GM18517 (cell line): ENCODE results near the gene ZNF565.
"Not testable (repeated sequence)": the region's sequence is repeated elsewhere in the genome, so short reads cannot be mapped to it uniquely, and the experiment has no call there.

ENCODE experiments used
- ATAC-seq: cut with Tn5 transposase; IDR thresholded peaks from one replicate; pipeline ENCODE4 v1.9.1; 2021; ENCODE audit warnings: mild to moderate bottlenecking, moderate library complexity; ENCODE audit not compliant: unreplicated experiment

ZNF565 gene

DNA sequence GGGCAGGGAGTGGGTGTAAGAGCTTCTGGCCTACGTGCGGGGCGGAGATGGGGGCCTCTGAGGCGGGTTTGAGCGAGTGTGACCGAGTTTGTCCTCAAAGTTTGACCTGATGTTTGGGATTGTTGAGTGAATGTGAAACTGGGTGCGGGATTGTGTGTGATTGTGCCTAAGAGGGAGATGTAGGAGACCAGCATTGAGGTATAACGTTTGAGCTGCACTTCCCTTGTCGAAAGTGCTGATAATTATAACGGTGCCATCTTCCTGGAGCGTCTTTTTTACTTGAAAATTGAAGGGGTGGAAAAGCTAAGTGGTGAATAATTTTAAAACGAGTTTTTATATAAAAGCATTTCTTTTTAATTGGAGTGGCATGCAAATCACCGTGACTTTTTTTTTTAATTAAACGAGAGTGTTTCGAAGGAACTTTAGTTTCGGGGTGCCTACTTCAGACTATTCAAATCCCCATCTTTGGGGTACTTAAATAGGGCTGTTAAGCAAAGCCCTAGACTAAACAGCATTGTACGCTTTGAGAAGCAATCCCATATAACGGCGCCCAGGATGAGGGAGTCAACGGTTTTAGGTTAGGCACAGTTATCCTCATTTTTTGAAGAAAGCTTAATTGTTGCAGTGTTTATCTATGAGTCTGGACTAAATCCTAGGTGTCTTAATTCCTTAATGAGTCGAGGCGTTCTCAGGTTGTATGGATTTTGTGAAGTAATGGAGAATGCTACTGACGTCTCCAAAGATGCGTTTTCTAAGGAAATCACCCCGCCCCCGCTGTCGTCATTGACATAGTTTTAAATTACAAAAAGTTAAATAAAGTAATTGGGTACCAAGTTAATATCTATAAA, 1.0 kb upstream of the ZNF565 start:
- peak; percentile 25 for ATAC-seq

DNA sequence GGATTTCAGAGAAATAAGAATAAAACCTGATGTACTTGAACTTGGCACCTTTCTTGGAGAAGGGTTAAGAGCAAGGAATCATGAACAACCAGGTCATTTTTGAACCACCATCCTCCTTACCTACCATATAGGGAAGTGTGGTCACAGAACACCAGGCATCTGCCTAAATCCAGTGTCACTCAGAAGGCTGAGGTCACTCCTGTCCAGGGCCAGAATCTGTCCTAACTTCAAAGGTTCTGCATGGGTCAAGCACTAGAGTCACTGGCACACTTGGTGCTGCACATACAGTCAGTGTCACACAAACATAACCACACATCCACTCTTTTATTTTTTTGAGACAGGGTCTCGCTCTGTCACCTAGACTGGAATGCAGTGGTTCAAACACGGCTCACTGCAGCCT, 1.6 kb downstream of the ZNF565 start:
- no peak for ATAC-seq

DNA sequence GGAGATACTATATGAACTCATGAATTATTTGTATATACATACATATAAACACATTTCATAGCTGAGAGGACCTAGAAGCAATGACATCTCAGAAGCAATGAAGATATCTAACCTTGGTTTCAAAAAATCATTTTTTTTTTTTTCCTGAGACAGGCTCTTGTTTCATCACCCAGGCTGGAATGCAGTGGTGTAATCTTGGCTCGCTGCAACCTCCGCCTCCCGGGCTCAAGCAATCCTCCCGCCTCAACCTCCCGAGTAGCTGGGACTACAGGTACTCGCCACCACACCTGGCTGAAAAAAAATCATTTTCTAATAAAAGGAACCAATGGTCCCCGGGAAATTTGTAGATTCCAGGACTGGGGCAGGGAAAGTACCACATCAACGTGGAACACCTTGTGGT, 4.0 kb downstream of the ZNF565 start:
- ATAC-seq: no peak

DNA sequence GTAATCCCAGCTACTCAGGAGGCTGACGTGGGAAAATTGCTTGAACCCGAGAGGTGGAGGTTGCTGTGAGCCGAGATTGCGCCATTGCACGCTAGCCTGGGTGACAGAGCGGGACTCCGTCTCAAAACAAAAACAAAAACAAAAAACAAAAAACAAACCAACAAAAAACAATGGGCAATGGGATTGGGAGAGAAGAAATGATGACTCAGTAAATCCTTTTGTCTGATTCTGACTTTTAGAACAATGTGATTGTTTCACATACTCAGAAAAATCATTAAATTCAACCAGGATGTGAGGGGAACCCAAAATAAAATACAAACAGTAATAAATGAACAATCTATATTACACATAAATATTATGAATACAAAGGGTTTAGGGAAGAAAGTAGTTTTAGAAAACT, 5.1 kb downstream of the ZNF565 start:
- ATAC-seq: no peak

DNA sequence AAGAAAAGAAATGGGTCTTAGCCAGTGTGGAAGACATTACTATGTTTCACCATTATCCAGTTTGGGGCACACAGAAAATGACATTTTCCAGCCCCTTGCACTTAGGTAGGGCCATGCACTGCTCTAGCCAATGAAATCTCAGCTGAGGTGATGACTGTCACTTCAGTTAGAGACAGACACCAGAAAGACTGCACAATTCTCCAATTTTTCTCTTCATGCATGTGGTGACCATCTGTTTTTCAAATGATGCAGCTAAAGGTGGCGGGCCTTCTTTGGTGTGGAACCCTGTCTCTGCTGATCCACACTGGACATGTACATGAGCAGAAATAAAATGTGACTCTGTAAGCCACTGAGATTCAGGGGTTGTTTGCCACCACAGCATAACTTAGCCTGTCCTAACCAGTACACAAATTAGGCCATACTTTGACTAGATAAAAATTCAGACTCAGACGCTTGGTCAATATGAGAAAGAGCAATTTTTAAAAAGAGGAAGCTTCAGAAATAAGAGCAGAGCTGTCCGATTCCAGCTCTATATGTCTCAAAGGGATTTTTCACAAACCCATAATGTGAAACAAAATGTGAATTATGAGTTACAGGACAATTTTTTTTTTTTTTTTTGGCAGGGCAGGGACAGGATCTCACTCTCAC, 6.7 kb downstream of the ZNF565 start:
- no peak for ATAC-seq

DNA sequence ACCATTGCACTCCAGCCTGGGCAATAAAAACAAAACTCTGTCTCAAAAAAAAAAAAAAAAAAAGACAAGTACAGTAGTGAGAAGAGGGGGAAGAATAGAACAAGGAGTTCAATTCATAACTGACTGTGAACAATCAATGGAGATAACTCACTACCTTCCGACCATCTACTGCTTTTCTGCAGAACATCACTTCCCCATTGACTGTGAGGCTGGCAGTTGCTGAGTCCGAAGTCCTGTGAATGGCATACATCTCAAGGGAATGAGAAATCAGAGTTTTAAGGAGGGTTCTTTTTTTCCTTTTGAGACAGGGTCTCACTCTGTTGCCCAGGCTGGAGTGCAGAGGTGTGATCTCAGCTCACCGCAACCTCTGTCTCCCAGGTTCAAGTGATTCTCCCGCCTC, 11.2 kb downstream of the ZNF565 start:
- ATAC-seq: no peak

DNA sequence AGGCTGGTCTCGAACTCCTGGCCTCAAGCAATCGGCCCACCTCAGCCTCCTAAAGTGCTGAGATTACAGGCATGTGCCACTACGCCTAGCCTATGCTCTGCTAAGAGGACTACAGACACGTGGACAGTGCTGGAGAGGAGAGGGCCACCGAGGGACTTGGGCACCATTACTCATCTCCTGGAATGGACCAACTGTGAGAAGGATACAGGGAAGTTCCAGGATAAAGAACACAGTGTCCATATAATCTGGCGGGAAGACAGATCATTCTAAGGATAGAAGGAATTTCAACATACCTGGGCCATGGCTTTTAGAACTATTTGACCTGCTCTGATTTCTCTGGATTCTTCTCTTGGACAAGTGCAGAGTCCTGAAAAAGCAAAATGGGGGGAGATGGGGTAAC, 12.8 kb downstream of the ZNF565 start:
- ATAC-seq: no peak

DNA sequence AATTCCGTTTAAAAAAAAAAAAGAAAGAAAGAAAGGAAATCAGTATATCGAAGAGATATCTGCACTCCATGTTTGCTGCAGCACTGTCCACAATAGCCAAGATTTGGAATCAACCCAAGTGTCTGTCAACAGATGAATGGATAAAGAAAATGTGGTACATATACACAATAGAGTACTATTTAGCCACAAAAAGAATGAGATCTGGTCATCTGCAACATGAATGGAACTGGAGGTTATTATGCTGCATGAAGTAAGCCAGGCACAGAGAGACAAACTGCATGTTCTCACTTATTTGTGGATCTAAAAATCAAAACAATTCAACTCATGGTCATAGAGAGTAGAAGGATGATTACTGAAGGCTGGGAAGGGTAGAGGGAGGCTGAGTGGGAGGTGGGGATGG, 16.3 kb downstream of the ZNF565 start:
- ATAC-seq: no peak

DNA sequence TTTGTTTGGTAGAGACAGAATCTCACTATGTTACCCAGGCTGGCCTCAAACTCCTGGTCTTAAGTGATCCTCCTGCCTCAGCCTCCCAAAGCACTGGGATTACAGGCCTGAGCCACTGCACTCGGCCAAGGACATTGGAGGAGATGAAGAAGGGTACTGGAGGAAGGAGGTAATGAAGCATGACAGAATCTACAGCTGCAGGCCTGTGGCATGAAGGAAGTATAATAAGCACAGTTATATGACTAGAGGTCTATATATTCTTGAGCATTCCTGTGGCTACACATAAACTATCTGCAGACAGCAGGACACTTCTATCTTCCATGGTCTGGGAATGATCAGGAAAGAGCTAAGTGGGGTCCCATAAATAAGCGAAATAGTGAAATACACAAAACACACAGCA, 18.2 kb downstream of the ZNF565 start:
- no peak for ATAC-seq

DNA sequence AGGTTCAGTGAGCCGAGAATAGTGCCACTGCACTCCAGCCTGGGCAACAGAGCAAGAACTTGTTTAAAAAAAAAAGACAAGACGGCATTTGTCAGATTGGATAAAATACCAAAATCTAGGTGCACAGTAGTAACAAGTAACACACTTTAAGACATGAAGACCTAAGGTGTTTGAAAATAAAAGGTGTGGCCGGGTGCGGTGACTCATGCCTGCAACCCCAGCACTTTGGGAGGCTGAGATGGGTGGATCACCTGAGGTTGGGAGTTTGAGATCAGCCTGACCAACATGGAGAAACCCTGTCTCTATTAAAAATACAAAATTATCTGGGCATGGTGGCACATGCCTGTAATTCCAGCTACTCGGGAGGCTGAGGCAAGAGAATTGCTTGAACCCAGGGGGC, 27.7 kb downstream of the ZNF565 start:
- ATAC-seq: not testable (repeated sequence)

DNA sequence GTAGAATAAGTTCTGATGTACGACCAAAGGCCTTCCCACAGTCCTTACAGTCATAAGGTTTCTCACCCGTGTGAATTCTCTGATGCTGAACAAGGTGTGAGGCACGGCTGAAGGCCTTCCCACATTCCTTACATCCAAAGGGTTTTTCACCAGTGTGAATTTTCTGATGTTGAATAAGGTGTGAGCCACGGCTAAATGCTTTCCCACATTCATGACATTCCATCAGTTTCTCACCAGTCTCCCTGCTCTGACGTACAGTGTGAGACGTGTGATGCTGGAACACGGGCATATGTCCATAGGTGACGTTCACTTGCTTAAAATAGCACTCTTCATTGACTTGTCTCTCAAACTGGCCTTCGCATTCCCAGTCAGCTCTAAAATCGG, 31.2 kb downstream of the ZNF565 start:
- ATAC-seq: no peak

DNA sequence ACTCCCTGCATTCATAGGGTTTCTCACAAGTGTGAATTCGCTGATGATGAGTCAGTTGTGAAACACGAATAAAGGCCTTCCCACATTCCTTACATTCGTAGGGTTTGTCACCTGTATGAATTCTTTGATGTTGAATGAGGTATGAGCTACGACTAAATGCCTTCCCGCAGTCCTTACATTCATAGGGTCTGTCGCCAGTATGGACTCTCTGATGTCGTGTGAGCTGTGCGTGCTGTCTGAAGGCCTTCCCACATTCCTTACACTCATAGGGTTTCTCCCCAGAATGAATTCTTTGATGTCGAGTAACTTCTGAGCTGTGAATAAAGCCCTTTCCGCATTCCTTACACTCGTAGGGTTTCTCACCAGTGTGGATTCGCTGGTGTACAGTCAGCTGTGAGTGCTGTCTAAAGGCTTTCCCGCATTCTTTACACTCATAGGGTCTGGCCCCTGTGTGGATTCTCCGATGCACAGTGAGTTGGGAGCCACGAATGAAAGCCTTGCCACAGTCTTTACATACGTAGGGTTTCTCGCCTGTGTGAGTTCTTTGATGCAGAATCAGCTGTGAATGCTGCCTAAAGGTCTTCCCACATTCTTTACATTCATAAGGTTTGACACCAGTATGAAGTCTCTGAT, 31.7 kb downstream of the ZNF565 start:
- no peak for ATAC-seq

DNA sequence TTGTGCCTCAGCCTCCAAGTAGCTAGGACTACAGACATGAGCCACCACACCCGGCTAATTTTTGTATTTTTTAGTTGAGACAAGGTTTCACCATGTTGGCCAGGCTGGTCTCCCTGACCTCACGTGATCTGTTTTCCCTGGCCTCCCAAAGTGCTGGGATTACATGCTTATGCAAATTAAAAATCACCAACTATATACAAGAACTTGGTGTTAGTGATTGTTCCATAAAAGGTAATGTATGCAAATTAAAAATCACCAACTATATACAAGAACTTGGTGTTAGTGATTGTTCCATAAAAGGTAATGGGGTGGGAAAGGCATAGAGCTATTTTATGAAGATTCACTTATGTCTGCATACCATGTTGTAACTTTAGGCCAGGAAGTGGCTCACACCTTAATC, 35.4 kb downstream of the ZNF565 start:
- ATAC-seq: not testable (repeated sequence)

DNA sequence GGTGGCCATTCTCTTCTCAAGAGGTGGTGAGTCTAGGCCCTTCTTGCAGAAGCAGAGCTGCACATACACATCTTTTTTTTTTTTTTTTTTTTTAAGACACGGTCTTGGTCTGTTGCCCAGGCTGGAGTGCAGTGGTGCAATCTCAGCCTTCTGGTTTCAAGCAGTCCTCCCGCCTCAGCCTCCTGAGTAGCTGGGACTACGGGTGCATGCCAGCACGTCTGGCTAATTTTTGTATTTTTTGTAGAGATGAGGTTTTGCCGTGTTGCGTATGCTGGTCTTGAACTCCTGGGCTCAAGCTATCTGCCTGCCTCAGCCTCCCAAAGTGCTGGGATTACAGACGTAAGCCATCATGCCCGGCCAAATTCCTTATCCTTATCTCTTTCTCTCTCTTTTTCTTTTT, 40.6 kb downstream of the ZNF565 start:
- not testable (repeated sequence) for ATAC-seq

DNA sequence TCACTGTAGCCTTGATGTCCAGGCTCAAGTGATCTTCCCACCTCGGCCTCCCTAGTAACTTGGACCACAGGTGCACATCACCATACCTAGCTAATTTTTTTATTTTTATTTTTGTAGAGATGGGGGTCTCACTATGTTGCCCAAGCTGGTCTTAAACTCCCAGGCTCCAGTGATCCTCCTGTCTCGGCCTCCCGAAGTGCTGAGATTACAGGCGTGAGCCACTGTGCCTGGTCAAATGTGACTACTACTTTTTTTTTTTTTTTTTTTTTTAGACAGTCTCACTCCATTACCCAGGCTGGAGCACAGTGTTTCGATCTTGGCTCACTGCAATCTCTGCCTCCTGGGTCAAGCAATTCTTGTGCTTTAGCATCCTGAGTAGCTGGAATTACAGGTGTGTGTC, 41.6 kb downstream of the ZNF565 start:
- no peak for ATAC-seq

DNA sequence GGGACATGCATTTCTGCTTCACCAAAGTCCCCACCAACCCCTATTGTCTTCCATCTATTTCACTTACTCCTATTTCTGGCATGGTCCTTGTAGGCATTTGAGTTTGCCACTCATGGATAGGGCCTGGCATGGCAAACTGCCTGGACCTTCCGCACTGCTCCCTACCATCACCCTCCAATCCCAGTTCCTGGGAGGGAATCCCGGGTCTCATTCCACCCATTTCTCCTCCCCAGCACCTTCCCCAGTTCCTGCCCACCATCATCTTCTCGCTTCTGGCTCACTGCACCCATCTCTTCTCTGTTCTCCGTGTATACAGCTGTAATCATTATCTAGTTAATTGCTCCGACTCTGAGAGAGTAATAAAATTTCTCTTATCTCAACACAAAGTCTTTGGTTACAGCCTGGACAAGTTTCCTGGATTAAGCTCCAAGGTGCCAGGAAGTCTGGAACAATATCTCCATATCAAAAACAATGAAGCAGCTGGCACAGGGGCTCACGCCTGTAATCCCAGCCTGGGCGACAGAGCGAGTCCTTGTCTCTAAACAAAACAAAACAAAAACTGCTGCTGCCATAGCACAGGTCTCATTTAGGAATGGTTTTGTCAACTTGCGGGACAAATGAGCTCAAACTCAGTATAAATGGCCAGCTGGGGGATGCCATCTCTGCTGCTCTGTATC, 45.2 kb downstream of the ZNF565 start:
- ATAC-seq: no peak

DNA sequence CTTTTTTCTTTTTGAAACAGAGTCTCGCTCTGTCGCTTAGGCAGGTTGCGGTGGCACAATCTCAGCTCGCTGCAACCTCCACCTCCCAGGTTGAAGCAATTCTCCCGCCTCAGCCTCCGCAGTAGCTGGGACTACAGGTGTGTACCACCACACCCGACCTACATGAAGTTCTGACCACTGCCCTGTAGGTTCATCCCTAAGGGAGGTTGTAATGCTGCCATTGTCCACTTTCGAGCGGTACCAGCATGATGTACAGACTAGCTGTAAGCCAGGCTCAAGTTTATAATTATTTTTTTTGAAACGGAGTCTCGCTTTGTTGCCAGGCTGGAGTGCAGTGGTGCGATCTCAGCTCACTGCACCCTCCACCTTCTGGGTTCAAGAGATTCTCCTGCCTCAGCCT, 50.7 kb downstream of the ZNF565 start:
- ATAC-seq: no peak

DNA sequence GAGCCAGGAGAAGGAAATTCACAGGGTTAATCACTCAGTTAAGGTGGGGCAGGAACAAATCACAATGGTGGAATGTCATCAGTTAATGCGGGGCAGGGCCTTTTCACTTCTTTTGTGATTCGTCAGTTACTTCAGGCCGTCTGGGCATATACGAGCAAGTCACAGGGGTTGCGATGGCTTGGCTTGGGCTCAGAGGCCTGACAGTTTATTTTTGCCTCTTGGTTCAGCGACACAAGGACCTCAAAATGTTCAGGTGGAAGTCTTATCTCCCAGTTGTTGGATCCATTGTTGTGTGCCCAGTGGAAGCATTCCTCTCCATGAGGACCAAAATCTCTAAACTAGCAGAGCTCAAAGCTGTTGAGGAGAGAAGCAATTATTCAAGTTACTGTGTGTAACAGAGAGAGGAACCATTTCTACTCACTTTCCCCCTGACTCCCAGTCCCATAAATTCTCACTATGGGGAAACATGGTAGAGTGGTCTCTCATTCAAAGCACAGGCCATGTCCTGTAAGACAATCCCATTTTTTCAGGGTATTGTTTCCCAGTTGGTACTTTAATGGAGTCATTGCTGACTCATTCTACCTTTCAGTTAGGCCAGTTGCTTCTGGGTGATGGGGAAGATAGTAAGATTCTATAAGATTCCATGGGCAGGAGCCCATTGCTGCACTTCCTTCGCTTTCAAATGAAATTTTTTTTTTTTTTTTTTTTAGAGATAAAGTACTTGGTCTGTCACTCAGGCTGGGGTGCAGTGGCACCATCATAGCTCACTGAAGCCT, 53.5 kb downstream of the ZNF565 start:
- ATAC-seq: no peak

DNA sequence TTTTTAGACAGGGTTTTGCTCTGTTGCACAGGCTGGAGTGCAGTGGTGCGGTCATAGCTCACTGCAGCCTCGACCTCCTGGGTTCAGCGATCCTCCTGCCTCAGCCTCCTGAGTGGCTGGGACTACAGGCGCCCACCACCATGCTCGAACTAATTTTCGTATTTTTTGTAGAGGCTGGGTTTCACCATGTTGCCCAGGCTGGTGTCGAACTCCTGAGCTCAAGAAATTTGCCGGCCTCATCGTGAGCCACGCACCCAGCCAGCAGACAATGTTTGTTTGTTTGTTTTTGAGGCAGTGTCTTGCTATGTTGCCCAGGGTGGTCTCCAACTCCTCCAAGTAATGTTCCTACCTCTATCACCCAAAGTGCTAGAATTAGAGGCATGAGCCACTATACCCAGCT, 61.3 kb downstream of the ZNF565 start:
- ATAC-seq: no peak

DNA sequence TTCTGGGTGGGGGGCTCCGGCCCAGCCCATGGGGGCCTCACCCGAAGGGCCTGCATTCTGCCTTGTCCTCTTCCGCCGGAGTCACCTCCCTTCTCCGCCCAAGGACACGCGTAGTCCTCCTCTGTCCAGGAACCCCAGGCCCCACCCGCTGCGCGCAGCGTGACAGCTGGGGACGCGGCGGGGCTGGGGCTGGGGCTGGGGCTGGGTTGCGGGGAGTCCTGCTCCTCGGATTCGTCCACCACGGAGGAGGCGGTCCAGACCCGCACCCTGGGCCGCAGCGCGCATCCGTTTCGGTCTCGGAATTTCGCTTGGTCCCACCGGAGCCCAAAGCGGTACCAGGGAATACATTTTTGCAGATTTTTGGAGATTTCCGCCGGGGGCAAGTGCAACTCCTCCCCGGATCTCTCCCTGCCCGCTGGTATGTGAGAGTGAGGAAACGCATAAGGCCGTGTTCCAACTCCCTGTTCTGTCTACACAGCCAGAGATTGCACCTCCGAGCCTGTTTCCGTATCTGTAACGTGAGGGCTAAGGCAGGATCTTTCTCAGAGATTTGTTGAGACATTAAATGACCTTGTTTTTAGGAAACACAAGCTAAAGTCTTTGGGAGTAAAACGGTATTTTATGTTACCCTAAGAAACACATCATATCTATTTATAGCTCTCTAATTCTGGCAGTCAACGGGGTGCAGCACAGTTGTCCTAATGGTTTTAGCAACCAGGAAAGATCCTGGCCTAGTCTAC, 61.9 kb downstream of the ZNF565 start, which contains the start of gene COX7A1:
COX7A1 (minus strand) TSS at position 96 of the 740 bp plus-strand sequence; CDS start at position 56, 40 bp downstream.
- ATAC-seq: no peak
